GM10847 (cell line): ENCODE measurements around the gene MPDU1.

Experiments
- POLR2A ChIP-seq: IDR thresholded peaks from 2 replicates; pipeline ENCODE4 v1.6.1; 2011; ENCODE audit not compliant: insufficient read length; ENCODE audit errors: extremely low read depth

Gene MPDU1

DNA sequence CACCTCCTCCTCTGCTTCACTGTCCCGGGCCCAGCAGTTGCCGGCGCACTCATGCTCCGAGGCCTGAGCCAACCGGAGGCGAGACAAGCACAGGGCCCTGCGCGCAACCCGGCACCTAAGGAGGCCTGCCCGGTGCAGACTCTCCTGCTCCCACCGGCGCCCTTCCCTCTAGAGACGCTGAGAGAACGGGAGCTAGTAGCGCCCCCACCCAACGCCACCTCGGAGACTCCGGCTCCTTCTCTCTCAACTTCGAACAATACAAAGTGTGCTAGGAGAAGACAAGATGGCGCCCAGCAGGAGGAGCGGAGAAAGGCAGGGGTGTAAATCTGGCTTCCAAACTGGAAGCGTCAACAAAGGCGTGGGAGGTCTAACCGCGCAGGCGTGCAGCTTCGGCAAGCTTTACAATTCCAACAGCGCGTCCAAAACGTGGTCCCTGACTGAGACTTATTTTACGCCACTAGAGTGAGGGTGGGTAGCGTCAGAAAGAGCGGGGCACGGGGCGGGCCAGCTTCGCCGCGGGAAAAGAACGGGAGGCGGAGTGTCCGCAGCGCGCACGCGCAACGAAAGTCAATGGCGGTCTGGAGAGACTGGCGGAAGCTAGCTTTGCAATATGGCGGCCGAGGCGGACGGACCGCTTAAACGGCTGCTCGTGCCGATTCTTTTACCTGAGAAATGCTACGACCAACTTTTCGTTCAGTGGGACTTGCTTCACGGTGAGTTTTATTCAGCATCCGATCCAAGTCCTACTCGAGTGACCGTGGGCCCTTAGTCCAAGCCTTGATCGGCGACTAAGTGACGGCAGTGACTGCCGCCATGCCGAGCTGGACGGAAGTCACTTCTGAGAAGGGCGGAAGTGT is at the start of gene MPDU1:
Gene MPDU1, plus strand, starts transcription at position 600 of the 857 bp plus-strand sequence. Its CDS starts 11 bp downstream, at position 611.
- TF ChIP-seq POLR2A, result peak; percentile 77

DNA sequence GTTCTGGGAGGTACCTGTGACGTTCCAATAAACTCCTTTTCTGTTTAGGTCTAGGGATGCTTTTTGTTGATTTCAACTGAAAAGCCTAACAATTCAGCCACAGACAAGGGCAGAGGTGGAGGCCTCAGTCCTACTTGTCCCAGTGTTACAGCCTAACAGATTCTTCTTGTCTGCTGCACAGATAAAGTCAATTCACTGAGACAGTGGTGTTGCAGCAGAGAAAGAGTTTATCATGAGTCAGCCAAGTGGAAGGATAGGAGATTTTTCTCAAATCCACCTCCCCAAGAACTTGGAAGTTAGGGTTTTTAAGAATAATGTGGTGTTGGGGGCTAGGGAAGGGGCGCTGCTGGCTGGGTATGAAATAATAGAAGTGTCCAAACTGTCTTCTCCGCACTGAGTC is 45.6 kb upstream of the MPDU1 start:
- TF ChIP-seq POLR2A, result no peak

DNA sequence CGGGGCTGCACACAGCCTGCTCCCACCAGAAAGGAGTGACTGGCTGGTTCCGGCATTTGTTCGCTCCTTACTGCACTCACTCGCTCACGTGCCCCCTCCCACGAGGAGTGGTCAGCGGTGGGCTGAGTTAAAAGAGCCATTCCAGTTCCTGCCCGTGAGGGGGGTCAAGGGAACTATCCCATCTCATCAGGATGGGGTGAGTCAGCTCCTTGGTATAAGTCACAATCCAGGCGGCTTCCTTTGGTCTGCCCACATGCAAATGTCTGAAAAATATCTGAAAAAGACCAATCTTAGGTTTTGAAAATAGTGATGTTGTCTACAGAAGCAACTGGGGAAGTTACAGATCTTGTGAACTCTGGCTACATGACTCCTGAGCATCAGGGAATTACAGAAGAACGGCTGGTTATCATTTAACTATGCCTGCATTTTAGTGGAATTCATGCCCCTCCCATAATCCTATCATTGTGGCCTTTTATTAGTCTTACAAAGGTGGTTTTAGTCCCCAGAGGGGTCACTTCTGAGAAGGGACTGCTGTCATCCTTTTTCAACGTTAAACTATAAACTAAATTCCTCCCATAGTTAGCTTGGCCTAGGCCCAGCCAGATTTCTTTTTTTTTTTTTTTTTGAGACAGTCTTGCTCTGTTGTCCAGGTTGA is 44.6 kb upstream of the MPDU1 start:
- no peak for TF ChIP-seq POLR2A

DNA sequence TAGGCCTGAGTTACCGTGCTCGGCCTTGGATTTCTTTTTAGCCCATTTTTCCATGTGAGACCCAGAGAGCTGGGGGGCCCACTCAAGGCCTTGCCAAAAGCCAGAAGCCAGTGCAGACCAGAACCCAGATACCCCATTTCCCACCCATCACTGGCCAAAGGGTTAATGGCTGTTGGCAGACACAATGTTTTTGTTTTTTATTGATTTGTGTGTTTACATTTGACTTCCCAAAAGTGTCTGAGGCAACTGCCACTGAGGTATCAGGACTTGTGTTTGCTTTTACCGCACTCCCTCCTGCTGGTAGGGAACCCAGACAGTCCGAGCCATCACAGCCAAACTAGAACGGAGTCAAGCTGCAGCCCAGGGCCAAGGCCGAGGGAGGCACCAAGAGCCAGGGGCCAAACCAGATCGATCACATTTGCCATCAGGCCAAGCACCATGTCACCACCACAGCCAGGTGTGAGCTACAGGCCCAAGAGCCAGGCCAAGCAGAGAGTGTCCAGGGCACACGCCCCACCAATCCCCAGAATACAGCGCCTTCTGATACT is 42.5 kb upstream of the MPDU1 start:
- TF ChIP-seq POLR2A, result no peak

DNA sequence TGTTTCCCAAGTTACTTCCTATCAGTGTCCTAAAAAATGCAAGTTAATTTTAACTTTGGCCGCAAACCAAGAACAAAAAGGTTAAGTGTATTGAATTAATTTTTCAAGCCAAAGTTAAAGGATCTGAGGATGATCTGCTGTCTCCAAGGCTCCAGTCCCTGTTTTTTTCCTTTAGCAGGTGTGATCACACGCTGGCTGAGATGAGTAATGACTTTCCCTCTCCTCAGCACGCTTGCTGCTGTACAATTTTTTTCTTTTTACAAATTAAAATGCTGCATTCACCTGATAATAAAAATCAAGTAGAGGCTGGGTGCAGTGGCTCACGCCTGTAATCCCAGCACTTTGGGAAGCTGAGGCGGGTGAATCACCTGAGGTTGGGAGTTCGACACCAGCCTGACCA is 38.7 kb upstream of the MPDU1 start:
- TF ChIP-seq POLR2A, result no peak

DNA sequence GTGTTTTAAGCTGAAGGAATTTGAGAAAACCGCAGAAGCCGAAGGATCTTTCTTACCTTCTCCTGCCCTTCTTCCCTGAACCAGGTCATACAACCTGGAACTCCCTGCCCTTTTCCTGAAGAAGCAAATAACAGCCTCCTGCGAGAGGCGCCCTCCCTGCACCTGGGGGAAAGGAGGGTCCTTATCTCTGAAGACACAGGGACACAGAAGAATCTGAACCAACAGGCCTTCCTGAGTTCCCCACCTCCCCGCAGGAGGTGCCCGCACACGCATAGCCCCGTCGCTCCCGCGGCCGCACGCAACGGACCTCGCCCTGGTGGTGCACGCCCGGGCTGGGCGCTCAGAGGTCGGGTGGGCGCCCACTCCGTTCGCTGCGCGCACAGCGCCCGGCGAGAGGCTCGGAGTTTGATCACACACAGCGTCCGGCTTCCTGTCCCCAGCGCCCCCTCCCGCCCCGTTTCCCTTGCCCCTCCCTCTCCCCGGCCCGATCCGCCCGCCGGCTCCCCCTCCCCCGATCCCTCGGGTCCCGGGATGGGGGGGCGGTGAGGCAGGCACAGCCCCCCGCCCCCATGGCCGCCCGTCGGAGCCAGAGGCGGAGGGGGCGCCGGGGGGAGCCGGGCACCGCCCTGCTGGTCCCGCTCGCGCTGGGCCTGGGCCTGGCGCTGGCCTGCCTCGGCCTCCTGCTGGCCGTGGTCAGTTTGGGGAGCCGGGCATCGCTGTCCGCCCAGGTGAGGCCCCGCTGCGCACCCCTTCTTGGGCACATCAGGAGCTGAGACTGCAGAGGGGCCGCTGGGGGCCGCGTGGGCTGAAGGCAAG is 34.9 kb upstream of the MPDU1 start, which contains the start of gene TNFSF12:
Gene TNFSF12, plus strand, starts transcription at position 474 of the 816 bp plus-strand sequence. Its CDS starts 96 bp downstream, at position 570.
- peak; percentile 52 for TF ChIP-seq POLR2A

DNA sequence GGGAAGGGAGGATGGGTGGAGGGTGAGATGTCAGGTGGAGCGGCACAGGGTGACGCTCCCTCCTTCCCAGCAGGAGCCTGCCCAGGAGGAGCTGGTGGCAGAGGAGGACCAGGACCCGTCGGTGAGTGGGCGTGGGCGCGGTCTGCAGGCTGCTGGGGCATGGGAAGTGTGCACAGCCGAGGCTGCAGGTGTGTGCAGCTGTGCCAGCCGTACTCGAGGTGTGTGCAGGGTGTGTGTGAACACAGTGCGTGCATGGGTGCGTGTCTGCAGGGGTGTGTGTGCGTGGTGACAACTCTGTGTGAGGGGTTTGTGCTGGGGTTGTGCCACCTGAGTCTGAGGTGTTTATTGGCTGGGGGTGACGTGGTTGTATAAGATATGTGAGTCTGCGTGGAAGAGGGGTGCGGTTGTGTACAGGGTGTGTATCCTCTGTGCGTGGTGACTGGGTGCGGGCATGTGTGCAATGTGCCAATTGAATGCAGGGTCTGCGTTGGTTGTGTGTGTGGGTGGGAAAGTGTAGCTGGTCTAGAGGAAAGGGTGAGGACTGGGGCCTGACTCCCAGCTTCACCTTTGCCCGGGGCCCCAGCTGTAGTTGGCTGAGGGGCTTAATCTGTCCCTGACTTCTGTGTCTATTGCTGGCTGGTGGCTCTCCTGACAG is 34.1 kb upstream of the MPDU1 start:
- no peak for TF ChIP-seq POLR2A

DNA sequence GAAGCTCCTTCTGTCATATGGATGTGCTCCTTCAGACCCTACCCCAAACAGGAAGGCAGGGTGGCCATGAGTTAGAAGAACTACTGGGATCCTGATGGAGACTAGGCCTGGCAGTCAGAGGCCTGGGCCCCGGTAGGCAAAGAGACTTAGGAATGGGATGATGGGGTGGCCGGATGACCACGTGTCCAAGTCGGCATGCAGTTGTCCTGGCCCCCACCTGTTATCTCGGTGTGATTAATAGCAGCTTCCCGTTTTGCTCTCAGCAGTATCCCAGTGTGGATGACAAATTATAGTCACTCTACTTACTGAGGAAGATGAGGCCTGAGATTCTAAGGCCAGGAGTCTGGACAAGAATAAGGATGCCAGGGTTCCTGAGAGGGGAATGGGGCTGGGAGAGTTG is 33.3 kb upstream of the MPDU1 start:
- TF ChIP-seq POLR2A, result no peak

DNA sequence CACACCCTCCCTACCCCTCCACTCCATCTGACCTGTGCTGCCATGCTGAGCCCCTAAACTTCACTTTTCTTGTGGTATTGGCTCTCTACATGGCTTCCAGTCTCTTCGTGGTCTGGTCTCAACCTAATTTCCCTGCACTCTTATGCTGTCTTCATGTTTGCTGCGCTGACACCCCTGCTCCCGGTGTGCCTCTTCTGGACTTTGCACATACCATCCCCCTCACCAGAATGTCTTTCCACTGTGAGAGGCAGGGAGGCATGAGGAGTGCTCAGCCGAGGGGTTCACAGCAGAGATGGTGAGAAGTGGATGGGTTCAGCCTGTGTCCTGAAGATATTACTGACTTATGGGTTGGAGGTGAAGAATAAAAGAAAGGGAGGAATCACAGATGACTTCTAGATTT is 32.3 kb upstream of the MPDU1 start:
- TF ChIP-seq POLR2A, result no peak

DNA sequence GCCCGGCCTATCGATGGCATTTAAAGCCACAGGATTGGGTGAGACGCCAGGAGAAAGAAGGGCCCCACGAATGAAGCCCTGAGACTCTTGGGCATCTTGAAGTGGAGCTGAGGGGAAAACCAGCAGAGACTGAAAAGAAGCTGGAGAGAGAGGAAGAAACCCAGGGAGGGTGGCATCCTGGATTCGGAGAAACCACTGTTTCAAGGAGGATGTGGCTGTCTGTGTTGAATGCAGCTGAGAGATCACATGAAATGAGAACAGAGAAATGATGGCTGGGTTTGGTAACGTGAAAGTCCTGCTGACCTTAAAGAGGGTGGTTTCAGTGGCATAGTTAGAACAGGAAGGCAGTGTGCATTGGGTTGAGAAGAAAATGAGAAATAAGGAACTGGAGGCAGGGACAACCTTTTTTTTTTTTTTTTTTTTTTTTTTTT is 31.0 kb upstream of the MPDU1 start:
- TF ChIP-seq POLR2A, result no peak

DNA sequence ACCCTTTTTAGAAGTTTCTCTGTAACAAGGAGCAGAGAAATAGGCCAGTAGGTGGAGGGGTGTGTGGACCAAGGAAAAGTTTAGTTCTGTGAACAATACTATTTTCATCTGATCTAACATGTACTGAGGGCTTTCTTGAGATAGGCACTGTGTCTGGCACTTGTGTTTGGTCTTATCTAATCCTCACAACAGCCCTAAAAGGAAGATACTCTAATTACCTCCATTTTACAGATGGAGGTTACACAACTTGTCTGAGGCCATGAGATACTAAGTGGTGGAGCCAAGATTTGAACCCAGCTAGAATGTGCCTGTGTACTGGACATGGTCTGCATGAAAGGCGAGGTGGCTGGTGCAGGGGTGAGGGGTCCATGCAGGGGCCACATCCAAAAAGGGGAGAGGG is 30.3 kb upstream of the MPDU1 start:
- no peak for TF ChIP-seq POLR2A

DNA sequence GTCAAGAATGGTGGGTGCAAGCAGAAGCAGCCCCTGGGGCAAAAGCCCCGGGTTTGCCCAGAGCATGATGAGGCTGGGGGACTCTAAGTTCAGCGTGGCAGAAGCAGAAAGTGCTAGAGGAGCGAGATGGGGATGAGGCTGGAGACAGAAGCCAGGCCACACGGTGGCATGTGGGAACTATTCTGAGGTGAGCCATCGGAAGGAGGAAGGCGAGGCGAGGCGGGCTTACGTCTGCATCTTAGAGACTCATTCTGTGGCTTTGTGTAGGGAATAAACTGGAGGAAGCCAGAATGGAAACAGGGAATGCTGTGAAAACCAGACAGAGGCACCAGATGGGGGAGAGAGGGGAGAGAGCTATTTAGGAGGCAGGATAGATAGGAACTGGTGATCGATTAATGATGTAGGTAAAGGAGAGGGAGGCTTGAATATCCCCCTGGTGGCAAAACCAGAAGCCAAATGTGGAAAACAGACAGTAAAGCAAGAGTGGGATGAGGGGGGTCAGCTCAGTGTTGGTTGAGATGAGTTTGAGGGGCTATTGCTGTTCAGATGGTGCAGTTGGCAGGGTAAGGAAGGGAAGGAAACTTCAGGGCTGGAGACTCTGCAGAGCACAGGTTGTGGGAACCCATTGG is 28.2 kb upstream of the MPDU1 start:
- TF ChIP-seq POLR2A, result no peak

DNA sequence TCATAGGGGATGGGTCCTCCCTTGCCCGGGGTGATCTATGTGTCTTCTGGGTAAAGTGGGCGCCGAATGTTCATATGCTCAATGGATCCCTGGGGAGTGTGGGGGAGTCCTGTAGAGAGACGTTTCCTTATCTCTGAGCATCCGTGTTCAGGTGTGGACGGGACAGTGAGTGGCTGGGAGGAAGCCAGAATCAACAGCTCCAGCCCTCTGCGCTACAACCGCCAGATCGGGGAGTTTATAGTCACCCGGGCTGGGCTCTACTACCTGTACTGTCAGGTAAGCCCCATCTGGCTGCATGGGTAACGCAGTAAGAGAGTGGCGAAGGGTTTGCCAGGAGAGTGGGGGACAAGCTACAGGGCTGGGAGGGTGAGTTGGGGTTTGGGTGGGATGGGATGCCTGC is 27.0 kb upstream of the MPDU1 start:
- TF ChIP-seq POLR2A, result no peak

DNA sequence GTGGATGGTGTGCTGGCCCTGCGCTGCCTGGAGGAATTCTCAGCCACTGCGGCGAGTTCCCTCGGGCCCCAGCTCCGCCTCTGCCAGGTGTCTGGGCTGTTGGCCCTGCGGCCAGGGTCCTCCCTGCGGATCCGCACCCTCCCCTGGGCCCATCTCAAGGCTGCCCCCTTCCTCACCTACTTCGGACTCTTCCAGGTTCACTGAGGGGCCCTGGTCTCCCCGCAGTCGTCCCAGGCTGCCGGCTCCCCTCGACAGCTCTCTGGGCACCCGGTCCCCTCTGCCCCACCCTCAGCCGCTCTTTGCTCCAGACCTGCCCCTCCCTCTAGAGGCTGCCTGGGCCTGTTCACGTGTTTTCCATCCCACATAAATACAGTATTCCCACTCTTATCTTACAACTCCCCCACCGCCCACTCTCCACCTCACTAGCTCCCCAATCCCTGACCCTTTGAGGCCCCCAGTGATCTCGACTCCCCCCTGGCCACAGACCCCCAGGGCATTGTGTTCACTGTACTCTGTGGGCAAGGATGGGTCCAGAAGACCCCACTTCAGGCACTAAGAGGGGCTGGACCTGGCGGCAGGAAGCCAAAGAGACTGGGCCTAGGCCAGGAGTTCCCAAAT is 26.4 kb upstream of the MPDU1 start:
- no peak for TF ChIP-seq POLR2A
